CD4-positive, alpha-beta T cell (primary cell): Measurements from ENCODE around the gene CALML3. TPM values are rescaled to one million over a fixed set of nuclear protein-coding genes. Genes with fewer than 3 reads are reported as not detected.

Experiments used
- ATAC-seq: fragments of 200-7000 bp; cut with Tn5 transposase; one replicate; pipeline ENCODE4 v1.10.0; 2022; ENCODE audit warnings: mild to moderate bottlenecking; ENCODE audit not compliant: poor library complexity
- CTCF ChIA-PET: fragments of 350-600 bp; sonication (Branson Sonifier 250); formaldehyde crosslinking; loops from one replicate; lab custom pipeline; 2021; ENCODE audit warnings: antibody characterized with exemption, inconsistent platforms; lab: Charles Lee
- POLR2A ChIA-PET: fragments of 350-600 bp; sonication (Branson Sonifier 250); formaldehyde crosslinking; loops from one replicate; lab custom pipeline; 2021; ENCODE audit warnings: antibody characterized with exemption, inconsistent platforms; lab: Charles Lee
- DNase-seq, 14 experiments: peaks; one replicate each; pipeline ENCODE4 v3.0.0-alpha.2; 2013 to 2020; ENCODE audit warnings: mixed read lengths in 2 of 14
- H3K27ac ChIP-seq, 2 donors: one replicate each; pipeline versions ENCODE4 v1.5.1 to v1.7.0; 2013; ENCODE audit warnings: low read length in 2 of 2, low read depth in 1 of 2, mild to moderate bottlenecking in 1 of 2
- H3K27me3 ChIP-seq, 2 experiments: 1 replicate in 1 of 2; 2 replicates in 1 of 2; pipeline versions ENCODE4 v1.6.1 to v1.7.0; 2013; ENCODE audit warnings: low read length in 2 of 2, control low read depth in 1 of 2, mild to moderate bottlenecking in 1 of 2, moderate library complexity in 1 of 2; ENCODE audit not compliant: insufficient read depth in 2 of 2, control insufficient read depth in 1 of 2
- H3K36me3 ChIP-seq: one replicate; pipeline ENCODE4 v1.6.1; 2013; ENCODE audit warnings: low read length, control low read depth; ENCODE audit not compliant: insufficient read depth
- H3K4me1 ChIP-seq: one replicate; pipeline ENCODE4 v1.6.1; 2013; ENCODE audit warnings: low read length, control low read depth; ENCODE audit not compliant: insufficient read depth
- H3K4me3 ChIP-seq: one replicate; pipeline ENCODE4 v1.5.1; 2013; ENCODE audit warnings: mild to moderate bottlenecking, low read length, moderate library complexity
- H3K9me3 ChIP-seq, 2 experiments: 1 replicate in 1 of 2; 2 replicates in 1 of 2; pipeline versions ENCODE4 v1.6.1 to v1.7.0; 2013; ENCODE audit warnings: low read length in 2 of 2, mild to moderate bottlenecking in 2 of 2, control low read depth in 1 of 2, moderate library complexity in 1 of 2; ENCODE audit not compliant: control insufficient read depth in 1 of 2, insufficient read depth in 1 of 2
- H3K27ac Mint-ChIP-seq: one replicate; pipeline ENCODE4 v1.8.0; 2020; ENCODE audit warnings: mixed read lengths
- H3K27me3 Mint-ChIP-seq: one replicate; pipeline ENCODE4 v1.8.0; 2021; ENCODE audit warnings: mixed read lengths
- H3K36me3 Mint-ChIP-seq: one replicate; pipeline ENCODE4 v1.8.0; 2021; ENCODE audit warnings: low read depth, mixed read lengths
- H3K4me1 Mint-ChIP-seq: one replicate; pipeline ENCODE4 v1.8.0; 2021; ENCODE audit warnings: low read depth, mixed read lengths
- H3K4me3 Mint-ChIP-seq: one replicate; pipeline ENCODE4 v1.8.0; 2020; ENCODE audit warnings: mild to moderate bottlenecking, mixed read lengths
- H3K9me3 Mint-ChIP-seq: one replicate; pipeline ENCODE4 v1.8.0; 2020; ENCODE audit warnings: mixed read lengths
- CTCF ChIP-seq: fragments of 200-600 bp; IDR thresholded peaks from one replicate; pipeline ENCODE4 v1.8.0; 2022; ENCODE audit warnings: antibody characterized with exemption, mild to moderate bottlenecking
- intact Hi-C, 2 experiments: fragments of 100-400 bp; cut with DNase I in 1 of 2; cut with micrococcal nuclease in 1 of 2; formaldehyde crosslinking; loops; one replicate each; pipeline versions ENCODE4 v1.15.1 to v1.9.0; 2023 to 2025; cut with DNase I, micrococcal nuclease
- total RNA-seq, 174 experiments: library from RNA in 2 of 174; stranded (reverse) in 2 of 174; gene quantifications; one replicate each; pipeline ENCODE4 v1.2.3 and lab custom pipeline; 2021 to 2026

The CALML3 gene
- total RNA-seq, 2 experiments from 2014 or later: not detected

DNA sequence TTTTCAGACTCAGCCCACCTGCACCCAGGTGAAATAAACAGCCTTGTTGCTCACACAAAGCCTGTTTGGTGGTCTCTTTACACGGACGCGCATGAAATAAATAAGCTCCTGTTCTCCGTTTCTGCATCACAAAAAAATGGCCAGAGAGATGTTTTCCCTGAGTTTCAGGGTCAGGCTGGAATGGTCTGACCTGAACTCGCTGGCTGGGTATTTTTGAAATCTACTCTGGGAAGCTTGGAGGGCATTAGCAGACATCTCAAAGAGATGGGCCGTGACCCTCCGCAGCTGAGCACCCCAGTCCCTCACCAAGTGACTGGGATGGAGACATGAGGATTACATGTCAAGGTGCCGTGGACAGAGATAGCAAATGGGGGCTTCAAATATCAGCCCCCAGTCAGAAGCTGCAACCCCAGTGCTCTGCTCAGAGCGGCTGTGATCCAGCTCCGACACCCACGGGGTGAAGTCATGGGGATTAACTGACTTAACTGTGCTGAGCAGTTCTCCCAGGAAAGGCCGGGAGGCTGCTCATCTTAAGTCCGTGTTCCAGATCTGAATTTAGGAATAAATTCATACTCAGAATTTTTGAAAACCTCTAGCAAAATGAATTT is 47.7 kb upstream of the CALML3 start:
- H3K36me3 ChIP-seq: no peaks in the 10 kb centered on the region
- peaks cover 0 to 4% of the 10 kb centered on the region in 2 experiments for H3K9me3 ChIP-seq
- no peaks in the 10 kb centered on the region for H3K27me3 ChIP-seq
- Mint-ChIP-seq H3K4me1 (no peaks in the 10 kb centered on the region), H3K27ac (no peak overlapping the region), H3K9me3 (no peaks in the 10 kb centered on the region), H3K4me3 (no peak overlapping the region), H3K36me3 (no peaks in the 10 kb centered on the region), H3K27me3 (no peaks in the 10 kb centered on the region)
- TF ChIP-seq CTCF: no peak
- ATAC-seq (no peak), DNase-seq (no peak)
- intact Hi-C loops: no loop called here
- H3K4me3 ChIP-seq: no peak overlapping the region
- H3K4me1 ChIP-seq: no peaks in the 10 kb centered on the region
- no peak overlapping the region for H3K27ac ChIP-seq
- ChIA-PET CTCF (no interaction called here), POLR2A (no interaction called here)

GRCh38 chr10:5477948-5478693 is 46.6 kb upstream of the CALML3 start:
- H3K27ac ChIP-seq: no peak overlapping the region
- H3K36me3 ChIP-seq: no peaks in the 10 kb centered on the region
- Mint-ChIP-seq H3K27ac (no peak overlapping the region), H3K4me3 (no peak overlapping the region), H3K4me1 (no peaks in the 10 kb centered on the region), H3K9me3 (no peaks in the 10 kb centered on the region), H3K27me3 (no peaks in the 10 kb centered on the region), H3K36me3 (no peaks in the 10 kb centered on the region)
- no peaks in the 10 kb centered on the region for H3K27me3 ChIP-seq
- CTCF ChIA-PET: no interaction called here
- no peaks in the 10 kb centered on the region for H3K4me1 ChIP-seq
- H3K9me3 ChIP-seq: peaks cover 0 to 4% of the 10 kb centered on the region in 2 experiments
- no peak overlapping the region for H3K4me3 ChIP-seq
- ATAC-seq (no peak), DNase-seq (no peak)
- no peak for TF ChIP-seq CTCF
- POLR2A ChIA-PET: no interaction called here
- intact Hi-C loops: no loop called here

DNA sequence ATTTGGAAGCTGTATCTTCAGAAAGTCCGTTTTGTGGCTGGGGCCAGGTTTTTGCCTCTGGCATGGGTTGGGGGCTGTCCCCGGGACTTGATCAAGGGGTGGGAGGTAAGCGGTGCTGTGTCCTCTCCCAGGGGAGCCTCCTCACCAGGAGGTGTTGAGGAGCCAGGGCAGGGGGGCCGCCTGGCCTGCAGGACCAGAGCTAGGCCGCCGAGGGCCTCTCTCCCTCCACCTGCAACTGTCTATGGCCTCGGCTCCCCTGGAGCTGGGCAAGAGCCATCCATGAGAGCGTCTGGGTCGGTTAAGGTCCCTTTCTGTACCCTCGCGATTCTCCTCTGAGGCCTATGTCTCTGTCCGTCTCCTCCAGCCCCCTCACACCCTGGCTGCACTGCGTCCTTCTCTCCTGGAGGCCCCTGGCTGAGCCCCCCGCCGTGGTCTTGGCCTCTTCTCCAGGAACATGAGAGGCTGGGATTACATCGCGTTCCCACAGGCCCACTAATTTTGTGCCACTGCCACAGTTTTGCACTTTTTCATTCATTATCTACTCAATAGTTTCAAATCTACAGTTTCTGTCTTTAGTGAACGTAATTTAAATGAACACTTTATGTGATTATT is 46.0 kb upstream of the CALML3 start:
- no peaks in the 10 kb centered on the region for H3K4me1 ChIP-seq
- Mint-ChIP-seq H3K27me3 (no peaks in the 10 kb centered on the region), H3K27ac (no peak overlapping the region), H3K4me3 (no peak overlapping the region), H3K36me3 (no peaks in the 10 kb centered on the region), H3K9me3 (no peaks in the 10 kb centered on the region), H3K4me1 (no peaks in the 10 kb centered on the region)
- intact Hi-C loops: no loop called here
- POLR2A ChIA-PET: no interaction called here
- TF ChIP-seq CTCF: no peak
- H3K27ac ChIP-seq: no peak overlapping the region
- peaks cover 0 to 4% of the 10 kb centered on the region in 2 experiments for H3K9me3 ChIP-seq
- H3K27me3 ChIP-seq: no peaks in the 10 kb centered on the region
- H3K4me3 ChIP-seq: no peak overlapping the region
- DNase-seq (no peak), ATAC-seq (no peak)
- H3K36me3 ChIP-seq: no peaks in the 10 kb centered on the region
- CTCF ChIA-PET: no interaction called here
